ENCODE data around the gene STT3A.

STT3A gene

DNA sequence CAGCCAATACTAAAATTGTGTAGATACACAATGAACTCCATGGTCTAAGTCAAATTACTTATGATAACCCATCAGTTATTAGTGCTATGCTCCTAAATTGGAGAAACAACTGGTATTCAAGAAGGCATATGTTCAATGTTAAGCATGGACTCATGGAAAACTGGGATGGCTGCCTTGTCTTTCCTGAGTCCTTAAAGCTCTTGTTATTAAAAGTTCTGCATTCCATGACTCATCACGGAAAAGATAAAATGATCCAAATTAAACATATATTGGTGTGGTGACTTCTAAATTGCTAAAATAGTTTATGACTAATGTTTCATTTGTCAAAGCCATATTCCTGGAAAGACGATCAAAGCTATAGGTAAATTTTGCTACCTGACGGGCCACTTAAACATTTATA lies 32.8 kb upstream of the STT3A start:
- H3K9me3 ChIP-seq (ENCODE audit: insufficient read depth, low read length): no peaks in the 10 kb centered on the region
- H3K4me2 ChIP-seq (ENCODE audit: low read depth, low read length, poor library complexity, severe bottlenecking): no peak overlapping the region
- H4K20me1 ChIP-seq (ENCODE audit: low read depth, low read length): no peaks in the 10 kb centered on the region
- no peaks in the 10 kb centered on the region for H3K9me2 ChIP-seq (replicated peaks; ENCODE audit: insufficient read depth, low read length)
- no peak for TF ChIP-seq EZH2phosphoT487 (conservative IDR thresholded peaks at IDR 0.05; ENCODE audit: low read length)
- TF ChIP-seq, protein P1, sequence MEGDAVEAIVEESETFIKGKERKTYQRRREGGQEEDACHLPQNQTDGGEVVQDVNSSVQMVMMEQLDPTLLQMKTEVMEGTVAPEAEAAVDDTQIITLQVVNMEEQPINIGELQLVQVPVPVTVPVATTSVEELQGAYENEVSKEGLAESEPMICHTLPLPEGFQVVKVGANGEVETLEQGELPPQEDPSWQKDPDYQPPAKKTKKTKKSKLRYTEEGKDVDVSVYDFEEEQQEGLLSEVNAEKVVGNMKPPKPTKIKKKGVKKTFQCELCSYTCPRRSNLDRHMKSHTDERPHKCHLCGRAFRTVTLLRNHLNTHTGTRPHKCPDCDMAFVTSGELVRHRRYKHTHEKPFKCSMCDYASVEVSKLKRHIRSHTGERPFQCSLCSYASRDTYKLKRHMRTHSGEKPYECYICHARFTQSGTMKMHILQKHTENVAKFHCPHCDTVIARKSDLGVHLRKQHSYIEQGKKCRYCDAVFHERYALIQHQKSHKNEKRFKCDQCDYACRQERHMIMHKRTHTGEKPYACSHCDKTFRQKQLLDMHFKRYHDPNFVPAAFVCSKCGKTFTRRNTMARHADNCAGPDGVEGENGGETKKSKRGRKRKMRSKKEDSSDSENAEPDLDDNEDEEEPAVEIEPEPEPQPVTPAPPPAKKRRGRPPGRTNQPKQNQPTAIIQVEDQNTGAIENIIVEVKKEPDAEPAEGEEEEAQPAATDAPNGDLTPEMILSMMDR (IDR thresholded peaks at IDR 0.05; ENCODE audit: insufficient read depth, low read length, poor library complexity, severe bottlenecking): no peak
- H3K9ac ChIP-seq (ENCODE audit: low read length): no peak overlapping the region
- no peaks in the 10 kb centered on the region for H3K27me3 ChIP-seq (ENCODE audit: low read length)
- H3K27ac ChIP-seq (ENCODE audit: low read depth, low read length): no peak overlapping the region
- no peaks in the 10 kb centered on the region for H3K36me3 ChIP-seq (ENCODE audit: low read length)
- no peak overlapping the region for H2AFZ ChIP-seq (ENCODE audit: low read depth, low read length, severe bottlenecking)
- no peaks in the 10 kb centered on the region for H3K79me2 ChIP-seq (ENCODE audit: insufficient read depth, low read length)
- H3F3A ChIP-seq (ENCODE audit: insufficient read depth): no peaks in the 10 kb centered on the region
- no peak overlapping the region for H3K4me3 ChIP-seq (ENCODE audit: insufficient read depth, low read length, poor library complexity, severe bottlenecking)

DNA sequence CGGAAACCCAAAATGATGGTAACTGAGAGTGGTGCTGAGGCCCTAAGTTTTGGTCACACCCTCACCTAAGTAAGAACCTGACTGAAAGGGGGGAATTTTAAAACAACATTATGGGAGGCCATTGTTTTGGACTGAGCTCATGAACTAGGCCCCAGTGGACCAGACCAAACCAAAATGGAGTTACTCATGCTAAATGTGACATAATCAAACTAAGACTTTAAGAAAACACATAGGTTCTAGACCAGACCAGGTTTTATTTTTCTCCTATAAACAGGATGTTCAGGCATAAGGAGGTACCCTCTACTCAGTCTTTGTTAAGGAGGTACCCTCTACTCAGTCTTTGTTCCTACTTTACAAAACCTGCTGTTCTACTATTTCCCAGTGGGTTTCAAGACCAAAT lies 30.7 kb upstream of the STT3A start:
- TF ChIP-seq, protein P1 (IDR thresholded peaks at IDR 0.05; ENCODE audit: insufficient read depth, low read length, poor library complexity, severe bottlenecking): no peak
- no peak for TF ChIP-seq EZH2phosphoT487 (conservative IDR thresholded peaks at IDR 0.05; ENCODE audit: low read length)
- H3K27ac ChIP-seq (ENCODE audit: low read depth, low read length): no peak overlapping the region
- H3K9me2 ChIP-seq (replicated peaks; ENCODE audit: insufficient read depth, low read length): no peaks in the 10 kb centered on the region
- no peaks in the 10 kb centered on the region for H4K20me1 ChIP-seq (ENCODE audit: low read depth, low read length)
- H3K4me3 ChIP-seq (ENCODE audit: insufficient read depth, low read length, poor library complexity, severe bottlenecking): no peak overlapping the region
- H3K79me2 ChIP-seq (ENCODE audit: insufficient read depth, low read length): no peaks in the 10 kb centered on the region
- no peaks in the 10 kb centered on the region for H3F3A ChIP-seq (ENCODE audit: insufficient read depth)
- no peaks in the 10 kb centered on the region for H3K36me3 ChIP-seq (ENCODE audit: low read length)
- H3K9me3 ChIP-seq (ENCODE audit: insufficient read depth, low read length): no peaks in the 10 kb centered on the region
- H3K4me2 ChIP-seq (ENCODE audit: low read depth, low read length, poor library complexity, severe bottlenecking): no peak overlapping the region
- no peak overlapping the region for H2AFZ ChIP-seq (ENCODE audit: low read depth, low read length, severe bottlenecking)
- no peak overlapping the region for H3K9ac ChIP-seq (ENCODE audit: low read length)
- no peaks in the 10 kb centered on the region for H3K27me3 ChIP-seq (ENCODE audit: low read length)

- Histone ChIP-seq H3K27ac (ENCODE audit: low read depth, low read length) (no peak overlapping the region), H3F3A (ENCODE audit: insufficient read depth) (no peaks in the 10 kb centered on the region), H2AFZ (ENCODE audit: low read depth, low read length, severe bottlenecking) (no peak overlapping the region), H3K36me3 (ENCODE audit: low read length) (no peaks in the 10 kb centered on the region), H3K4me2 (ENCODE audit: low read depth, low read length, poor library complexity, severe bottlenecking) (no peak overlapping the region), H3K79me2 (ENCODE audit: insufficient read depth, low read length) (no peaks in the 10 kb centered on the region), H3K27me3 (ENCODE audit: low read length) (no peaks in the 10 kb centered on the region), H3K9me2 (replicated peaks; ENCODE audit: insufficient read depth, low read length) (no peaks in the 10 kb centered on the region), H4K20me1 (ENCODE audit: low read depth, low read length) (no peaks in the 10 kb centered on the region), H3K4me3 (ENCODE audit: insufficient read depth, low read length, poor library complexity, severe bottlenecking) (no peak overlapping the region), H3K9ac (ENCODE audit: low read length) (no peak overlapping the region), H3K9me3 (ENCODE audit: insufficient read depth, low read length) (no peaks in the 10 kb centered on the region)
- no peak for TF ChIP-seq EZH2phosphoT487 (conservative IDR thresholded peaks at IDR 0.05; ENCODE audit: low read length)
- TF ChIP-seq, protein P1 (IDR thresholded peaks at IDR 0.05; ENCODE audit: insufficient read depth, low read length, poor library complexity, severe bottlenecking): no peak
These were observed 30.2 kb upstream of the STT3A start for GRCh38 chr11:125562430-125562829.
